GM12878 (cell line): ENCODE data around the gene TMEM212. TPM values are rescaled to one million over a fixed set of nuclear protein-coding genes. Genes with fewer than 3 reads are reported as not detected.

Experiments
- ATAC-seq: fragments of 200-7000 bp; cut with Tn5 transposase; 3 replicates; pipeline ENCODE4 v1.9.1; 2020; ENCODE audit warnings: mild to moderate bottlenecking, moderate library complexity
- BruUV-seq: library from RNA; stranded (reverse); fragments of 400-500 nt; replicated peaks from 2 replicates; lab custom pipeline; 2021; lab: Mats Ljungman, UMichigan
- CTCF ChIA-PET: fragments of 300-600 bp; sonication (Branson Sonifier 250); formaldehyde crosslinking; extraction: SDS; loops from one replicate; lab custom pipeline; 2021; ENCODE audit warnings: inconsistent platforms; lab: Yijun Ruan, JAX
- POLR2A ChIA-PET: fragments of 350-600 bp; formaldehyde crosslinking; extraction: SDS; loops from one replicate; lab custom pipeline; 2021; ENCODE audit warnings: inconsistent platforms; lab: Charles Lee
- RAD21 ChIA-PET: fragments of 300-600 bp; sonication (Branson Sonifier 250); formaldehyde crosslinking; loops from one replicate; lab custom pipeline; 2023; ENCODE audit warnings: antibody characterized with exemption; ENCODE audit not compliant: unreplicated experiment; lab: Charles Lee
- SMC1A ChIA-PET: fragments of 300-600 bp; sonication (Branson Sonifier 250); formaldehyde crosslinking; loops from one replicate; lab custom pipeline; 2023; ENCODE audit not compliant: unreplicated experiment, uncharacterized antibody; lab: Charles Lee
- DNase-seq: peaks from one replicate; pipeline ENCODE4 v3.0.0-alpha.2; 2011; ENCODE audit warnings: low read depth, low spot score
- FAIRE-seq: peaks from 3 replicates; lab custom pipeline; 2011; peaks lifted over from hg19 to GRCh38; lab: Jason Lieb, UNC
- H2AFZ ChIP-seq: 2 replicates; pipeline ENCODE4 v1.6.0; 2011; ENCODE audit warnings: low read depth, low read length, control low read depth; ENCODE audit not compliant: control insufficient read depth
- H3K27ac ChIP-seq: 2 replicates; pipeline ENCODE4 v1.5.1; 2011; ENCODE audit warnings: control low read depth; ENCODE audit not compliant: control insufficient read depth, insufficient read depth
- H3K27me3 ChIP-seq, 2 experiments: replicated peaks in 1 of 2; 2 replicates each; pipeline versions ENCODE4 v1.6.0 to v1.6.1; 2011; ENCODE audit warnings: low read length in 1 of 2; ENCODE audit not compliant: control insufficient read depth in 2 of 2, insufficient read depth in 2 of 2
- H3K36me3 ChIP-seq, 2 experiments: 2 replicates each; pipeline ENCODE4 v1.5.1; 2011; ENCODE audit warnings: low read length in 1 of 2; ENCODE audit not compliant: control insufficient read depth in 2 of 2, insufficient read depth in 2 of 2
- H3K4me1 ChIP-seq: 2 replicates; pipeline ENCODE4 v1.6.1; 2011; ENCODE audit warnings: mild to moderate bottlenecking, low read length, moderate library complexity, mixed read lengths; ENCODE audit not compliant: control insufficient read depth, insufficient read depth
- H3K4me2 ChIP-seq: 2 replicates; pipeline ENCODE4 v1.6.0; 2011; ENCODE audit warnings: control low read depth; ENCODE audit not compliant: control insufficient read depth, insufficient read depth
- H3K4me3 ChIP-seq: fragments of 200-600 bp; sonication (generic); 2 replicates; pipeline ENCODE4 v1.5.1; 2016
- H3K79me2 ChIP-seq: 2 replicates; pipeline ENCODE4 v1.6.0; 2011; ENCODE audit warnings: low read length; ENCODE audit not compliant: control insufficient read depth, insufficient read depth
- H3K9ac ChIP-seq: 2 replicates; pipeline ENCODE4 v1.8.0; 2011; ENCODE audit warnings: low read length, control low read depth, mixed read lengths; ENCODE audit not compliant: control insufficient read depth, insufficient read depth
- H3K9me3 ChIP-seq: replicated peaks from 3 replicates; pipeline ENCODE4 v1.5.1; 2011; ENCODE audit warnings: mild to moderate bottlenecking, low read length; ENCODE audit not compliant: control insufficient read depth, insufficient read depth
- H4K20me1 ChIP-seq: 2 replicates; pipeline ENCODE4 v1.6.0; 2011; ENCODE audit not compliant: control insufficient read depth, insufficient read depth
- EGR1 ChIP-seq, 2 experiments: IDR thresholded peaks; 1 replicate in 1 of 2; 2 replicates in 1 of 2; pipeline ENCODE4 v1.6.1; 2011 to 2012; ENCODE audit warnings: low read depth in 2 of 2, low read length in 2 of 2, borderline replicate concordance in 1 of 2, mild to moderate bottlenecking in 1 of 2, moderate library complexity in 1 of 2
- ETV6 ChIP-seq, 2 experiments: fragments of 450-650 bp in 1 of 2; IDR thresholded peaks in 1 of 2; conservative IDR thresholded peaks in 1 of 2; 2 replicates each; pipeline ENCODE4 v1.6.1; 2014; ENCODE audit warnings: antibody characterized with exemption in 1 of 2, borderline replicate concordance in 1 of 2, low read depth in 1 of 2, mild to moderate bottlenecking in 1 of 2, moderate library complexity in 1 of 2
- EZH2 ChIP-seq: IDR thresholded peaks from 2 replicates; pipeline ENCODE4 v1.6.1; 2012; ENCODE audit warnings: low read depth, mild to moderate bottlenecking, control low read depth, inconsistent platforms, low read length, borderline replicate concordance; ENCODE audit not compliant: control insufficient read depth
- KAT2A ChIP-seq: conservative IDR thresholded peaks from 2 replicates; pipeline ENCODE4 v1.6.1; 2011; ENCODE audit warnings: low read depth, low read length; ENCODE audit not compliant: control insufficient read depth
- NR2C2 ChIP-seq: IDR thresholded peaks from 2 replicates; pipeline ENCODE4 v1.6.1; 2011; ENCODE audit warnings: borderline replicate concordance, low read depth; ENCODE audit not compliant: control insufficient read depth, insufficient read length
- PML ChIP-seq: IDR thresholded peaks from 2 replicates; pipeline ENCODE4 v1.6.1; 2012; ENCODE audit warnings: low read length, inconsistent platforms
- POLR2A ChIP-seq: IDR thresholded peaks from 2 replicates; pipeline ENCODE4 v1.6.1; 2011; ENCODE audit warnings: low read depth, mild to moderate bottlenecking, low read length
- RAD51 ChIP-seq: fragments of 450-650 bp; IDR thresholded peaks from 2 replicates; pipeline ENCODE4 v1.6.1; 2016; ENCODE audit warnings: moderate library complexity, mild to moderate bottlenecking, inconsistent platforms
- ZZZ3 ChIP-seq: IDR thresholded peaks from 2 replicates; pipeline ENCODE4 v1.6.1; 2011; ENCODE audit warnings: low read depth; ENCODE audit not compliant: control insufficient read depth, insufficient read length
- WGBS: methylation state at CpG from one replicate; pipeline ENCODE4 v1.1.6; 2016; ENCODE audit warnings: low lambda C conversion rate; ENCODE audit not compliant: insufficient replicate concordance, insufficient coverage; ENCODE audit errors: missing lambda C conversion rate; 5-methylcytosine and 5-hydroxymethylcytosine counted together
- in situ Hi-C: fragments of 300-500 bp; cut with MboI; formaldehyde crosslinking; loops from 9 replicates; pipeline ENCODE4 v1.14.3; 2018; ENCODE audit warnings: mixed read lengths
- intact Hi-C: fragments of 100-400 bp; cut with micrococcal nuclease; formaldehyde crosslinking; loops from one replicate; pipeline ENCODE4 v1.14.2; 2022; ENCODE audit not compliant: unreplicated experiment
- polyA plus RNA-seq, 11 experiments: library from polyadenylated mRNA; depleted of rRNA in 4 of 11; unstranded in 6 of 11; stranded (reverse) in 5 of 11; fragments of >200 nt; fragmentation: Nextera tagmentation in 4 of 11; fragmentation: Illumina TruSeq in 1 of 11; extraction: Ambion mirVana in 4 of 11; extraction: Trizol in 1 of 11; gene quantifications; 1 replicate in 1 of 11; 2 replicates in 10 of 11; pipeline versions ENCODE4 v1.2.1 to v1.2.3, GENCODE V29; 2011 to 2016; ENCODE audit warnings: inconsistent platforms in 2 of 11, missing spikeins in 2 of 11, low read depth in 1 of 11
- total RNA-seq, 4 experiments: library from RNA; depleted of rRNA in 3 of 4; stranded (reverse); fragments of >200 nt in 3 of 4; fragmentation: Illumina TruSeq in 1 of 4; extraction: Trizol in 1 of 4; gene quantifications; 2 replicates each; pipeline versions ENCODE4 v1.2.1 to v1.2.3, GENCODE V29; 2013 to 2021
- TF ChIP-seq, protein P1 (sequence below): fragments of 450-650 bp; IDR thresholded peaks from 2 replicates; pipeline ENCODE4 v1.6.1; 2014; ENCODE audit warnings: mild to moderate bottlenecking
- TF ChIP-seq, protein P2 (sequence below): fragments of 450-650 bp; conservative IDR thresholded peaks from 2 replicates; pipeline ENCODE4 v1.6.1; 2017; ENCODE audit warnings: mild to moderate bottlenecking, moderate library complexity
- TF ChIP-seq, protein P3 (sequence below): fragments of 450-650 bp; formaldehyde crosslinking; IDR thresholded peaks from 2 replicates; pipeline ENCODE4 v1.4.0; 2020; ENCODE audit warnings: mild to moderate bottlenecking, moderate library complexity
- TF ChIP-seq, protein P4 (sequence below): fragments of 450-650 bp; IDR thresholded peaks from 2 replicates; pipeline ENCODE4 v1.6.1; 2017; ENCODE audit warnings: mild to moderate bottlenecking, low read depth, inconsistent platforms; ENCODE audit not compliant: poor library complexity, severe bottlenecking

TMEM212 gene
- total and polyA plus RNA-seq, 10 of the 15 experiments (the other 5 are each of a cell fraction or from before 2014, with no cell fraction given), result not detected

GRCh38 chr3:171871392-171872274 lies 28.5 kb downstream of the TMEM212 start:
- H3K27me3 ChIP-seq, result peaks cover 0 to 3% of the 10 kb centered on the region in 2 experiments; a peak in 1 of 4 replicates
- WGBS, result 53% methylated on average over 8 of the region's 8 CpGs
- DNase-seq (no peak), FAIRE-seq (no peak), ATAC-seq (no peak)
- BruUV-seq, result no TSS peak
- intact Hi-C loops, result no loop called here
- H3K4me3 ChIP-seq, result no peak overlapping the region
- no peaks in the 10 kb centered on the region for H3K9me3 ChIP-seq
- in situ Hi-C loops, result no loop called here
- H3K9ac ChIP-seq, result no peak overlapping the region
- H3K79me2 ChIP-seq, result no peaks in the 10 kb centered on the region
- POLR2A ChIA-PET, result no interaction called here
- no peaks in the 10 kb centered on the region for H3K4me1 ChIP-seq
- RAD21 ChIA-PET, result no interaction called here
- CTCF ChIA-PET, result interaction anchor here (0.6 to 0.8 kb wide), 2 partner anchors 11 to 910 kb away, joined by 3 read pairs; no protein-coding TSS in a partner anchor
- H2AFZ ChIP-seq, result no peak overlapping the region
- H3K4me2 ChIP-seq, result no peak overlapping the region
- no peaks in the 10 kb centered on the region for H3K36me3 ChIP-seq
- no peak overlapping the region for H3K27ac ChIP-seq
- SMC1A ChIA-PET, result interaction anchor here (1.0 kb wide), 1 partner anchor 17 kb away, joined by 3 read pairs; no protein-coding TSS in a partner anchor
- no peaks in the 10 kb centered on the region for H4K20me1 ChIP-seq
- TF ChIP-seq, protein P1, sequence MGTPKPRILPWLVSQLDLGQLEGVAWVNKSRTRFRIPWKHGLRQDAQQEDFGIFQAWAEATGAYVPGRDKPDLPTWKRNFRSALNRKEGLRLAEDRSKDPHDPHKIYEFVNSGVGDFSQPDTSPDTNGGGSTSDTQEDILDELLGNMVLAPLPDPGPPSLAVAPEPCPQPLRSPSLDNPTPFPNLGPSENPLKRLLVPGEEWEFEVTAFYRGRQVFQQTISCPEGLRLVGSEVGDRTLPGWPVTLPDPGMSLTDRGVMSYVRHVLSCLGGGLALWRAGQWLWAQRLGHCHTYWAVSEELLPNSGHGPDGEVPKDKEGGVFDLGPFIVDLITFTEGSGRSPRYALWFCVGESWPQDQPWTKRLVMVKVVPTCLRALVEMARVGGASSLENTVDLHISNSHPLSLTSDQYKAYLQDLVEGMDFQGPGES, result no peak
- TF ChIP-seq, protein P2, sequence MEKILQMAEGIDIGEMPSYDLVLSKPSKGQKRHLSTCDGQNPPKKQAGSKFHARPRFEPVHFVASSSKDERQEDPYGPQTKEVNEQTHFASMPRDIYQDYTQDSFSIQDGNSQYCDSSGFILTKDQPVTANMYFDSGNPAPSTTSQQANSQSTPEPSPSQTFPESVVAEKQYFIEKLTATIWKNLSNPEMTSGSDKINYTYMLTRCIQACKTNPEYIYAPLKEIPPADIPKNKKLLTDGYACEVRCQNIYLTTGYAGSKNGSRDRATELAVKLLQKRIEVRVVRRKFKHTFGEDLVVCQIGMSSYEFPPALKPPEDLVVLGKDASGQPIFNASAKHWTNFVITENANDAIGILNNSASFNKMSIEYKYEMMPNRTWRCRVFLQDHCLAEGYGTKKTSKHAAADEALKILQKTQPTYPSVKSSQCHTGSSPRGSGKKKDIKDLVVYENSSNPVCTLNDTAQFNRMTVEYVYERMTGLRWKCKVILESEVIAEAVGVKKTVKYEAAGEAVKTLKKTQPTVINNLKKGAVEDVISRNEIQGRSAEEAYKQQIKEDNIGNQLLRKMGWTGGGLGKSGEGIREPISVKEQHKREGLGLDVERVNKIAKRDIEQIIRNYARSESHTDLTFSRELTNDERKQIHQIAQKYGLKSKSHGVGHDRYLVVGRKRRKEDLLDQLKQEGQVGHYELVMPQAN, result no peak
- TF ChIP-seq PML, result no peak
- TF ChIP-seq, protein P3, sequence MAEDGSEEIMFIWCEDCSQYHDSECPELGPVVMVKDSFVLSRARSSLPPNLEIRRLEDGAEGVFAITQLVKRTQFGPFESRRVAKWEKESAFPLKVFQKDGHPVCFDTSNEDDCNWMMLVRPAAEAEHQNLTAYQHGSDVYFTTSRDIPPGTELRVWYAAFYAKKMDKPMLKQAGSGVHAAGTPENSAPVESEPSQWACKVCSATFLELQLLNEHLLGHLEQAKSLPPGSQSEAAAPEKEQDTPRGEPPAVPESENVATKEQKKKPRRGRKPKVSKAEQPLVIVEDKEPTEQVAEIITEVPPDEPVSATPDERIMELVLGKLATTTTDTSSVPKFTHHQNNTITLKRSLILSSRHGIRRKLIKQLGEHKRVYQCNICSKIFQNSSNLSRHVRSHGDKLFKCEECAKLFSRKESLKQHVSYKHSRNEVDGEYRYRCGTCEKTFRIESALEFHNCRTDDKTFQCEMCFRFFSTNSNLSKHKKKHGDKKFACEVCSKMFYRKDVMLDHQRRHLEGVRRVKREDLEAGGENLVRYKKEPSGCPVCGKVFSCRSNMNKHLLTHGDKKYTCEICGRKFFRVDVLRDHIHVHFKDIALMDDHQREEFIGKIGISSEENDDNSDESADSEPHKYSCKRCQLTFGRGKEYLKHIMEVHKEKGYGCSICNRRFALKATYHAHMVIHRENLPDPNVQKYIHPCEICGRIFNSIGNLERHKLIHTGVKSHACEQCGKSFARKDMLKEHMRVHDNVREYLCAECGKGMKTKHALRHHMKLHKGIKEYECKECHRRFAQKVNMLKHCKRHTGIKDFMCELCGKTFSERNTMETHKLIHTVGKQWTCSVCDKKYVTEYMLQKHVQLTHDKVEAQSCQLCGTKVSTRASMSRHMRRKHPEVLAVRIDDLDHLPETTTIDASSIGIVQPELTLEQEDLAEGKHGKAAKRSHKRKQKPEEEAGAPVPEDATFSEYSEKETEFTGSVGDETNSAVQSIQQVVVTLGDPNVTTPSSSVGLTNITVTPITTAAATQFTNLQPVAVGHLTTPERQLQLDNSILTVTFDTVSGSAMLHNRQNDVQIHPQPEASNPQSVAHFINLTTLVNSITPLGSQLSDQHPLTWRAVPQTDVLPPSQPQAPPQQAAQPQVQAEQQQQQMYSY (CRISPR knock-in tag), result no peak
- no peak for TF ChIP-seq EZH2
- TF ChIP-seq EGR1 (IDR thresholded peaks at IDR 0.05; ENCODE audit: borderline replicate concordance in 1 of 2, low read depth in 2 of 2, low read length in 2 of 2), result no peak
- no peak for TF ChIP-seq ZZZ3
- no peak for TF ChIP-seq KAT2A
- TF ChIP-seq RAD51, result no peak
- TF ChIP-seq ETV6 (conservative IDR thresholded peaks at IDR 0.05 in 1 of 2, IDR thresholded peaks at IDR 0.05 in 1 of 2; ENCODE audit: borderline replicate concordance in 1 of 2, low read depth in 1 of 2), result no peak
- TF ChIP-seq, protein P4, sequence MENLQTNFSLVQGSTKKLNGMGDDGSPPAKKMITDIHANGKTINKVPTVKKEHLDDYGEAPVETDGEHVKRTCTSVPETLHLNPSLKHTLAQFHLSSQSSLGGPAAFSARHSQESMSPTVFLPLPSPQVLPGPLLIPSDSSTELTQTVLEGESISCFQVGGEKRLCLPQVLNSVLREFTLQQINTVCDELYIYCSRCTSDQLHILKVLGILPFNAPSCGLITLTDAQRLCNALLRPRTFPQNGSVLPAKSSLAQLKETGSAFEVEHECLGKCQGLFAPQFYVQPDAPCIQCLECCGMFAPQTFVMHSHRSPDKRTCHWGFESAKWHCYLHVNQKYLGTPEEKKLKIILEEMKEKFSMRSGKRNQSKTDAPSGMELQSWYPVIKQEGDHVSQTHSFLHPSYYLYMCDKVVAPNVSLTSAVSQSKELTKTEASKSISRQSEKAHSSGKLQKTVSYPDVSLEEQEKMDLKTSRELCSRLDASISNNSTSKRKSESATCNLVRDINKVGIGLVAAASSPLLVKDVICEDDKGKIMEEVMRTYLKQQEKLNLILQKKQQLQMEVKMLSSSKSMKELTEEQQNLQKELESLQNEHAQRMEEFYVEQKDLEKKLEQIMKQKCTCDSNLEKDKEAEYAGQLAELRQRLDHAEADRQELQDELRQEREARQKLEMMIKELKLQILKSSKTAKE, result no peak
- no peak for TF ChIP-seq NR2C2
- no peak for TF ChIP-seq POLR2A
